T-helper 2 cell (primary cell): Measurements from ENCODE around the gene KIF1A.
A peak's percentile ranks its signal among the peaks of the same experiment; 100 is the strongest.

Source experiments
- DNase-seq, 5 experiments: peaks; one replicate each; pipeline versions ENCODE4 v3.0.0 to v3.0.0-alpha.2; 2012 to 2022
- total RNA-seq, 2 donors: gene quantifications; one replicate each; lab custom pipeline; 2026; lab: John Stamatoyannopoulos, UW

KIF1A gene, protein sequence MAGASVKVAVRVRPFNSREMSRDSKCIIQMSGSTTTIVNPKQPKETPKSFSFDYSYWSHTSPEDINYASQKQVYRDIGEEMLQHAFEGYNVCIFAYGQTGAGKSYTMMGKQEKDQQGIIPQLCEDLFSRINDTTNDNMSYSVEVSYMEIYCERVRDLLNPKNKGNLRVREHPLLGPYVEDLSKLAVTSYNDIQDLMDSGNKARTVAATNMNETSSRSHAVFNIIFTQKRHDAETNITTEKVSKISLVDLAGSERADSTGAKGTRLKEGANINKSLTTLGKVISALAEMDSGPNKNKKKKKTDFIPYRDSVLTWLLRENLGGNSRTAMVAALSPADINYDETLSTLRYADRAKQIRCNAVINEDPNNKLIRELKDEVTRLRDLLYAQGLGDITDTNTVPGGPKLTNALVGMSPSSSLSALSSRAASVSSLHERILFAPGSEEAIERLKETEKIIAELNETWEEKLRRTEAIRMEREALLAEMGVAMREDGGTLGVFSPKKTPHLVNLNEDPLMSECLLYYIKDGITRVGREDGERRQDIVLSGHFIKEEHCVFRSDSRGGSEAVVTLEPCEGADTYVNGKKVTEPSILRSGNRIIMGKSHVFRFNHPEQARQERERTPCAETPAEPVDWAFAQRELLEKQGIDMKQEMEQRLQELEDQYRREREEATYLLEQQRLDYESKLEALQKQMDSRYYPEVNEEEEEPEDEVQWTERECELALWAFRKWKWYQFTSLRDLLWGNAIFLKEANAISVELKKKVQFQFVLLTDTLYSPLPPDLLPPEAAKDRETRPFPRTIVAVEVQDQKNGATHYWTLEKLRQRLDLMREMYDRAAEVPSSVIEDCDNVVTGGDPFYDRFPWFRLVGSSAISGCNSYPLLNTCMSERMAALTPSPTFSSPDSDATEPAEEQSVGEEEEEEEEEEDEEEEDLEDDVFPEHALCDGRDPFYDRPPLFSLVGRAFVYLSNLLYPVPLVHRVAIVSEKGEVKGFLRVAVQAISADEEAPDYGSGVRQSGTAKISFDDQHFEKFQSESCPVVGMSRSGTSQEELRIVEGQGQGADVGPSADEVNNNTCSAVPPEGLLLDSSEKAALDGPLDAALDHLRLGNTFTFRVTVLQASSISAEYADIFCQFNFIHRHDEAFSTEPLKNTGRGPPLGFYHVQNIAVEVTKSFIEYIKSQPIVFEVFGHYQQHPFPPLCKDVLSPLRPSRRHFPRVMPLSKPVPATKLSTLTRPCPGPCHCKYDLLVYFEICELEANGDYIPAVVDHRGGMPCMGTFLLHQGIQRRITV (N-terminal part only)
- 0 to 1.4 reads per million in 2 donors for total RNA-seq

DNA sequence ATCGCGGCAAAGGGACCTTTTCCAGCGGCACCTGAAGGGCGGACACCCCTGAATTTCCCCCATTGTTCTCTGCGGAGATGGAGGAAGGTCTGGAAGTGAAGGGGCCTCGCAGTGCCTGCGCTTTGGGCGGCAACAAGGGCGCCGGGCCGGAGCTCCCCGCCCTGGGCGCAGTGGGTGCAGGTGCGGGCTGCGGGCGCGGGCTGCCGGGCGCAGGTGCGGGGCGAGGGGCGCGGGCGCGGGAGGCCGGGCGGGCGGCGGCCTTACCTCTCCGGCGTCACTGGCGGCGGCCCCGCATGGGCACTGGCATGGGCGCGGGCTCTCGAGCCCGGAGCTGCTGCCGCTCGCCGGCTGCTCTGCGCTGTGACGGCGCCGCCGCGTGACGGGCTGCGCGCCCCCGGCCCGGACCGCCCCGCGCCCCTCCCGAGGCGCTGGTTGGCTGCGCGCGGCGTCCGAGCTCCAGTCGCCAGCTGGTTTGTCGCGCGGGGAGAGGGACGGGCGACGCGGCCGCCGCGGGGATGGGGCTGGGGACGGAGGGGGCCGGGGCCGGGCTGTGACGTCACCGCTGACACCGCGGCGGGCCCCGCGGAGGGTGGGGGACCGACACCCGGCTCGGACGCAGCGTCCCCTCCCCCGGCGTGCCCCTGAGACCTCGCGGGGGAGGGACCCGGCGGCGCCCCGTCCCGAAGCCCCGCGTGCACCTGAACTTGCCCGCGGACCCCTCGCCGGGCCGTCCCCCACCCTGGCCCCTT is at the start of gene KIF1A:
KIF1A (minus strand) TSS at position 362 of the 749 bp plus-strand sequence. CDS start 22,467 bp downstream, outside the sequence.
- DNase-seq, result no peak

DNA sequence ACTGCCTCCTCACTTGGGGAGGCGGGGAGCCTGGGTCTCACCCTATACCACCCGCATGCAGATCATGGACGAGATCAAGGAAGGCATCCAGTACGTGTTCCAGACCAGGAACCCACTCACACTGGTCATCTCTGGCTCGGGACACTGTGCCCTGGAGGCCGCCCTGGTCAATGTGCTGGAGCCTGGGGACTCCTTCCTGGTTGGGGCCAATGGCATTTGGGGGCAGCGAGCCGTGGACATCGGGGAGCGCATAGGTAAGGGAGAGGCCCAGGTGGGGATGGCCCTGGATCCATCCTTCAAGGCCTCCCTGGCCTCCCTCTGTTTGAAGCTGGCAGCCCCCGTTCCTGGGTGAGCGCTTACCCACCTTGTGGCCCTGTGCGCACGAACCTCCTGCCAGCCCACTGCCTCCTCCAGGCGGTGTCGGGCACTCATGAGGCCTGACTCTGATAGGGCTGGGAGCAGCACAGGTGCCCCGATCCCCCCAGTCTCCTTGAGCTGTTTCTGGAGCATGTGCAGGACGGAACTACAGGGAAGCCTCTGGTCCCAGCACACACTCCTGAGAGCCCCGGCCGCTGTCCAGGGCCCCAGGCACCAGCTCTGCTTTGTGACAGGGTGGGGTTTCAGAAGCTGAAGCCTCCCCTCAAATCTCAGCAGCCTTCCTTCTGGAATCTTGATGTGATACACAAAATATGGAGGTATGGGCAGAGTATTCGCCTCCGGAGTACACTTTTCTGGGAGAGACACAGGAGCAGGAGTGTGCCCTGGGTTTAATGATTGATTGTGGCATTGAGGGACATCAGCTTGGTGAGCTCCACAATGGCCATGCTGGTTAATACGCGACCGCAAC is 49.3 kb upstream of the KIF1A start:
- DNase-seq, result no peak

DNA sequence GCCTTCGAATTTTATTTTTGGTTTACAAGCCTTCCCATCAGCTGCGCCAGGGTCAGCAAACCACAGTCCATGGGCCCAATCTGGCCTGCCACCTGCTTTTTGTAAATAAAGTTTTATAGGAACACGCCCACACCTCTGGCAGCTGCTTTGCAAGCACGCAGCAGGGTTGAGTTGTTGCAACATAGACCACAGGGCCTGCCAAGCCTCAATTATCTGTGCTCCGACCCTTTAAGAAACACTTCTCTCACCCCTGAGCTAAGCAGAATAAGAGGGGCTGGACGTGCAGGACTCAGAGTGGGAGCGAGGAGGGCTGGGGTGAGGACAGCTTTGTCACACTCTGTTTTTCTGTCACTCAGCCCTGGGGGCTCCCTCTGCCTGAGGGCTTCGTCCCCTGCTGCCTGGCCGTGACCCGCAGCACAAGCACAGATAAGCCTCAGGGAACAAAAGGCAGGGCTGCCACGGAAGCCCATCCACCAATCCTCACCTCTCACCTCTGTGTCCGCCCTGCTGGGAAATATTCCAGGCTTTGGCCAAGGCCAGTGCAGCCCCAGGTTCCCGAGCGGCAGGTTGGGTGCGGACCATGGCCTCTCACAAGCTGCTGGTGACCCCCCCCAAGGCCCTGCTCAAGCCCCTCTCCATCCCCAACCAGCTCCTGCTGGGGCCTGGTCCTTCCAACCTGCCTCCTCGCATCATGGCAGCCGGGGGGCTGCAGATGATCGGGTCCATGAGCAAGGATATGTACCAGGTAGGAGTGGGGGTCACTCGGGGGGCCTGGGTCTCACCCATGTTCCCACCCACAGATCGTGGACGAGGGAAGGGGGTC is 48.5 kb upstream of the KIF1A start, which contains the start of gene AGXT:
AGXT (plus strand) TSS at position 539 of the 823 bp plus-strand sequence; CDS start at position 581, 42 bp downstream.
- no peak for DNase-seq

DNA sequence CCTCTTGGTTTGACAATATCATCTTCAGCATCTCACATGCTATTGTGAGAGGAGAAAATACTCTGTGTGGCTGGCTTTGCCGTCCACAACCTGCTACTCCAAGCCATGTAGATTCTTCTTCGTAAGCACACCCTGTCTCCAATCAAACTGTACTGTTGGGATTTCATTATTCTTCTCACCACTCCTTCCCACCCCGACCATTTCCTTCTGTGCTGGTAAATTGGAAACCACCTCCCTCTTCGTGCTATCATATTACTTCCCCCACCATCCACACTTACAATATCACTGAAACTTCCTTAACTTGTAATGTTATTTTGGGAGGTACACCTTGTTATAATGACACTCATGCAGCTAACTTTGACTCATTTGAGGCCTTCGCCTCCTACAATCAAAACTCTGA is 45.4 kb upstream of the KIF1A start:
- DNase-seq, result no peak

DNA sequence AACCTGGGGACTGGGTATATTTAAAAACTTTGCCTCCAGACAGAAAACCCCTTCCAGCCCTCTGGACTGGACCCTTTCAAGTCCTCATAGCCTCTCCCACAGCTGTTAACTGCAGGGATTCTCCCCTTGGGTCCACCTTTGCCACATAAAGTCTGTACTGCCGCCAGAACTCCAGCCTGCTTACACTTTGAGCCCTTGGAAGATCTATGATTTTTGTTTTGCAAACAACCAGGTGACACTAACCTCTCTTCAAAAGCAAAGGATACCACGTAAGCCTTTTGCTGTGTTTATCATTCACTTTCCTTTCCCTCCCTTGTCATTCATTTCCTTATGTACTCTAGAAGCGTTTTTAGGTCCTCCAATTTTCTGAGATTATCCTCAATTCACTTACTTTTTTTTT is 44.5 kb upstream of the KIF1A start:
- no peak for DNase-seq

DNA sequence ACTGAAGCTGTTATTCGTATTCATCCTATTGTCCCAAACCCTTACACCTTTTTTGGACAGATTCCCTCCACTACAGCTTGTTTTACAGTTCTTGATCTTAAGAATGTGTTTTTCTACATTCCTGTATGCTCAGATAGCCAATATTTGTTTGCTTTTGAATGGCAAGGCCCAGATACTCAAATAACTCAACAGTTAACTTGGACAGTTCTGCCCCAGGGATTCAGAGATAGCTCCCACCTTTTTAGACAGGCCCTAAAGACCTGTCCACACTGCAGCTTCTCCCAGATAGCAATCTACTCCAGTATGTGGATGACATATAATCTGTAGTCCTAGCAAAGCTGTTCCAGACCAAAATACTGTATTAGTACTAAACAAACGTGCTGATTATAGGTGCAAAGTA is 41.5 kb upstream of the KIF1A start:
- DNase-seq, result no peak

DNA sequence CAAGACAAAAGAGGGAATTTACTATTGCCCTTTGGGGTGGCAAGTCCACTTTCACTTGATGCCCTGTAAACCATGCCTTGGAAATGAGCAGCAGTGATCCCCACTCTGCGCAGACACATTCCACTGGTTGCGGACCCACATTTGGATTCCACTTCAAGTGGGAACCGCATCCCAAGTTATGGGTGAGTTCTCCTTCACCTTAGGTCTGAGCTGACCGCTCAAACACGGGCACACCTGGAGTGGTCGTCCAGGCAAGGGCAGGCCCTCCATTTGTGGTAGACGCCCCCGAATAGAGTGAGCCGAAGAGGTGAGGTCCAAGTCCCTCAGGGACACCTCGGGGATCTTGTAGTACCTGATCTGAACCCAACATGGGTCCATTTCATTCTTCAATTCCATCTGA is 38.9 kb upstream of the KIF1A start:
- DNase-seq, result no peak

DNA sequence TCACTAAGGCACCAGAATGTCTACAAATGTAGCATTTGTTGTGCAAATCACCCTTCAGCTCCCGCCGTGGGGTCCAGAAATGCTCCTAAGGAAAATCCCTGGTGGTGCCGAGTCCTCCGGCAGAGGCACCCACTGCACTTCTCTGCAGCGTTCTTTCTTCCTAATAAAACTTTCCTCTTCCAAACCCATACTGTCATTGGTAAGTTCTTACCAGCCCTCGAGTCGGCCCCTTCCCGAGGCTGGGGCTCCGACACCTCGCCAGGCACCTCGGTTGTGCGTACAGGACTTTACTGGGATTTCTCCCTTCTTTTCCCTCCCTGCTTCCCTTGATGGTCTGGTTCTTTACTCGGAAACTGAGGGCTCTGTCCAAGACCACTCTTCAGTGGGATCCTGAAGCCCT is 38.3 kb upstream of the KIF1A start:
- no peak for DNase-seq

DNA sequence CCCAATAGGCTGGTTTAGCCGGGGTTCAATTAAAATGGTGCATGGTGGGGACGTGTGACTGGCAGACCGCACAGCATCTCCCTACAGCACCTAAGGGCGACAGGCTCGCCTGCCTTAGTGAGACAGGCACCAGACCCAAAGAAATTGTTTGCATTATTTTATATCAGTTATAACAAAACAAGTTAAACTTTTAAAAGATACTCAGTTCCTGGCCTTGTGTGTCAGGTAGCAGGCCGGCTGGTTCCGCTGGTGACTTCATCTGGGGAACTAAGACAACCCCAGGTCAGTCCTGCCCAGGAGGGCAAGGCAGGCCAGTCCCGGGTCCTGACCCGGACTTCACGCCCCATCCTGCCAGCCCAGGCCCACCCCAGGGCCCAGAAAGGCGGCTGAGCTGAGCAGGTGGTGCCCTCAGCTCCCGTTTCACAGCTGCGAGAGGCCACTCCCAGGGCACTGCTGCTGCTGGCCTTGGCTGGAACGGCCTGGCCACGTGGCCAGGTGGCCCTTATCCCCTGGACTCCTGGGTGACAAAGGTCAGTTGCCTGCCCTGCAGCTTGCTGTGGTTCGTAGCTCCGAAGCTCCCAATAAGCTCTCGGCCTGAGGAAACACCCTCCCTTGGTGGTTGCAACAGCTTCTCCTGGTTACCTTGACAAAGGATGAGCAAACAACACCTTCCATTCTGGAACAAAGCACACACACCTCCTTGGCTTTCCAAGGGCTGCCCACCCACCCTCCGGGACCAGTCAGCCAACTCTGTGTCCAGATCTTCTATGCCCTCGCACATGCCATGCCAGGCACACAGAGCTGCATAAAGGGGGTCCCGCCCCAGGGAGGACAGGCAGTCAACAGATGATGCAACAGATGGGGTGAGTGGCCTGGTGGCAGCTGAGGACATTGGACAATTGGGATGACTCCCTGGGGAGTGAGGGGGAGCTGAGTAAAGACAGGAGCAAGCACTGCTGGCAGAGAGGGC is 37.3 kb upstream of the KIF1A start:
- DNase-seq, result no peak

DNA sequence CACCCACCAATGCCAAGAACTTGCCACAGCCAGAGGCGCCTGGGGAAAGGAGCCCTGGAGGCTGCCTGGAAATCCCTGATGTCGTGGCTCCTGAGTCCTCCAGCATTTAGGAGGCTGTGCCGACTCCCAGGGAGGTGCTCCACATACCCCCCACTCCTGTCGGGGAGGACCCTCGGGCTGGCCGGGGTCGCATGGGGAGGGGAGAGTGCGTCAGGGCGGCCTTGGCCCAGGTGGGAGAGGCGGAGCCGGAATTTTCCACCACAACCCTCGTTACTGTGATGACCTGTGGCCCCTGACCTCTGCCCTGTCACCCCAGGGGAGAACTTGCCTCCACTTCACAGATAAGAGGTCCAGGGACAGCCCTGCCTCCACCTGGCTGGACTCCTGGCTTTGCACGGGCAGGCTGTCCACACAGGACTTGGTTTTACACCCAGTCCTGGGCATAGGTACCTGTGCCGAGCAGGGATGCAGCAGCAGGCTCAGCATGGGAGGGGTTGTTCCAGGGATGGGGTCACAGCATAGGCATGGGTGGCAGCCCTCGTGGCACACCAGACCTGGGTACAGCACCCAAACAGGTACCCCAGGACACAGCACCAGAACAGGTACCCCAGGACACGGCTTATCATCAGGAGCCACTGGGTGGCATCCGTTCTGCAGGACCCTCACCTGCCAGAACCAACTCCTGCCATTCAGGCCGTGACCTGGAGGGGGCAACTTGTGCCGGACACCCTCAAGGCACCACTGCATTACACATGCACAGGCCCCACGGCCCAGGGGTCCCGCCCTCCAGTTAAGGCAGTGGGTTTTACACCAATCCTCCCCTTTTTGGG is 36.3 kb upstream of the KIF1A start:
- no peak for DNase-seq

DNA sequence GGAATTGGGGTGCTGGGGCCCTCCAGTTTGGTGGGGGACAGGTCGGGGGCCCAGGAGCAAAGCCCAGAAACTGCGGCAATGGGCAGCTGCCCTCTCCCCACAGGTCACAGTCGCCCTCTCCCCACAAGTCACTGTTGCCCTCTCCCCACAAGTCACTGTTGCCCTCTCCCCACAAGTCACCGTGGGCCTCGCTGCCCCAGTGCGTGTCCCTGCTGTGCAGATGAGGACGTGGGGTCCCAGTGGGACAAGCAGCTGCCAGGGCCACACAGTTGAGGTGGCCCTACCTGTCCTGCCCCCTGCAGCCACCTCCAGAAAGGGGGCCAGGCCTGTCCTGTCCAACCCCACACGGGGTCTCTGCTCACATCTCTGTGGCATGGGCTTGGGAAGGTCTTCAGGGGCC is 35.7 kb upstream of the KIF1A start:
- no peak for DNase-seq

DNA sequence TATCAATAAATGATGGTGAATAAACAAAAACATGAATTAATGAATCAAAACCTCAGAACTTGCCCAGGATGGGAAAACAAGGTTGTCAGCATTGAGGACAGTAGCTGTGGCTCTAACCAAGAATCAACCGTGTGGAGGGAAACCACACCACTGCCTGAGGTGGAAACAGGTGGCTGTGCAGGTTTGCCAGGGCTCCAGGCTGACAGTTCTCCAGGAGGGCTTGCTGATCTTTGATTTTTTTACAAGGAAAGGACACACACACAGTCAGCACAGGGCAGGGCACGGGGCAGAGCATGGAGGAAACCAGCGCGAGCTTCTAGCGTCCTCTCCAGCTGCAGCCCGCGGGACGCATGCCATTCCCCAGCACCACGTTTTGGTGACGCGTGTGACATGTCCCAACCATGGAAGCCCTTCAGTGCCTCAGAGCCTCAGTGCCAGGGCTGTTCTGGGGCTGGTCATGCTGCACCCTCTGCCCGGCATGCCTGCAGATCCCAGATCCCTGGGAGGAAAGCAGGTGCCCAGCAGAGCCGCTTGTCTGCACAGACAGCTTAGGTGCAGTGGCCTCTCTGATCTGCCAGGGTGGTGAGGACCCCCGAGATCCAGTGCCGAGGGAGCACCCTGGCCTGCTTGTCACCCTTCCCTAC is 32.8 kb upstream of the KIF1A start:
- DNase-seq, result no peak

DNA sequence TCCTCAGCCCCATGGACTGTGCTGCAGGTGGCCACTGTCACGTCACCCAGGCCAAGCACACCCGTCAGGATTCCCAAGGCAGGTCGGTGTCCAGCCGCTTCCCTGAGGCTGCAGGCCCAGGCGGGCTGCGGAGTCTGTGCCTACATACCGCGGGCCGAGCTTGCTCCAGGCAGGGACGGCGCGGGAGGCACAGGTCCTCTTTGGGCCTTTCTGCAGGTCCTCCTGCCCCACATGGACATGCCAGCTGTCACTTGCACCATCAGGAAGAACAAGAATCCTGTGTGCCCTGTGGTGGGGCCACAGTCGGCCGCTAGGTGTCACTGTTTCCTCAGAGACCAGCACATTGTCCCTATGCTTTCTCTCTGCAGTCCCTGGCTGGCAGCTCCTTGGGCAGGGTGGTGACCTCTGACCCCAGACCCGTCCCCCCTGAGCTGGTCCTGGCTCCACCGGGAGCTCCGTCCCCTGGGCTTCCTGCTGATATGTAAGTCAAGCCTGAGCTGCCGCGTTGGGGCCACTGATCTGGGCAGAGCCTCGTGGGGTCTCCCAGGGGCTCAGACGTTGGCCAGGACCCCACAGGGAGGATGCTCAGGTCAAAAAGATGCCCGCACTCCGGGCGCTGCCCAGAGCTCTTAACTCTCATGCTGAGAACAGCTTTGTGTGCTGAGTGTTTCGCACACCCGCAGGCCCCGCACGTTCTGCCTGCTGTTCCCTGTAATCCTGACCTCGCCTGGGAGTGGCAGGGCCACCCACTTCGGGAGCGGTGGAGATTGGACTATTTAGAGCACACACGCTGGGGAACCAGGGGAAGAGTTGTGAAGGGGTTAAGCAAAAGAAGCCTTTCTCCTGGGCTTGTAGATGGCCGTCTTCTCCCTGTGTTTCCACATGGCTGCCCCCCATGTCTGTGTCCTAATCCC is 31.3 kb upstream of the KIF1A start:
- peak; percentile 43 to 73 (median 64) for DNase-seq

DNA sequence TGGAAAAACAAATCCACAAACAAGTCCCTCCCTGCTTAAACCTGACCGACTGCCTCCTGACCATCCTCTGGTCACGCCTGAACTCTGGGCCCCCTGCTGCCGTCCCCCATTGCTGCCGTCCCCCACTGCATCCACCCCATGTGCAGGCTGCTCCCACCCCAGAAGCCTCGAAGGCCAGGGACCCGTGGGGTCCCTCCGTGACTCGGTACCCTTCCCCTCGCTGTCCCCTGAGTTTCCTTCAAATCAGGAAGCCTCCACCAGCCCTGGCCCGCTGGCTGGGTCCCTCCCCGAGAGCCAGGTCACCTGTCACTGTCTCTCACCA is 30.7 kb upstream of the KIF1A start:
- no peak for DNase-seq

DNA sequence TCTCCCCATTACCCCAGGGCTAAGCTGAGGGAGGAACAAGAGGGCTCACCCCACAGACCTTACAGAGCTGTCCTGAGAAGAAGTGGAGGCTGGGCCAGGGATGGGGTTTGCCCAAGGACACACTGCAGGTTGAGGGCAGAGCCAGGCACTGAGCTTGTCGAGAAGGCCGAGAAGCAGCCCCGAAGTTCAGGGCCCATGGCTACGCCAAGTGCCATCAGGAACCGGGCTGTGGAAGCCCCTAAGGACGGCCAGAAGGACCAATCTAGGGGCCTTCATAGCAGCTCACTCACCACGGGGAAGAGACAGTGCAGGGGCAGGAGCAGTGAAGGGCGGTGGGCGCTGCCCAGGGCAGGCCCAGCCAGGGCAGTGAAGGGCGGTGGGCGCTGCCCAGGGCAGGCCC is 30.0 kb upstream of the KIF1A start:
- no peak for DNase-seq

DNA sequence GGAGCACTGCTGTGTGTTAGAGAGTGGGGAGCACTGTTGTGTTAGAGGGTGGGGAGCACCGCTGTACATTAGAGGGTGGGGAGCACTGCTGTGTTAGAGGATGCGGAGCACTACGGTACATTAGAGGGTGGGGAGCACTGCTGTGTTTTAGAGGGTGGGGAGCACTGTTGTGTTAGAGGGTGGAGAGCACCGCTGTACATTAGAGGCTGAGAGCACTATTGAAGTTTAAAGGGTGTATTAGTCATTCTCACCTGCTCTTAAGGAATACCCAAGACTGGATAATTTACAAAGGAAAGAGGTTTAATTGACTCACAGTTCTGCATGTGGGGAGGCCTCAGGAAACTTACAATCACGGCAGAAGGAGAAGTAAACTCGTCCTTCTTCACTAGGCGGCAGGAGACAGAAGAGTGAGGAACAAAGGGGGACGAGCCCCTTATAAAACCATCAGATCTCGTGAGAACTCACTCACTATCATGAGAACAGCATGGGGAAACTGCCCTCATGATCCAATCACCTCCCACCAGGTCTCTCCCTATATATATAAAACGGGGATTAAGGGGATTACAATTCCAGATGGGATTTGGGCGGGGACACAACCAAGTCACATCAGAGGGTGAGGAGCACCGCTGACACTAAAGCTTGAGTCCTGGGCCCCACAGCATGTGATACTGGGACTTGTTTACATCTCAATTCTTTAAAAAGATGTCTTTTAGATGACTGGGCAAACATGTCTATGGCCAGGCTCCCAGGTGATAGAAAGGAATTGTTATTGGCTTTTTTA is 29.1 kb upstream of the KIF1A start:
- no peak for DNase-seq
